H1 (cell line): ENCODE results near the gene SPDYE1. TPM values are rescaled to one million over a fixed set of nuclear protein-coding genes. Genes with fewer than 3 reads are reported as not detected.

Experiments
- CTCF ChIA-PET: fragments of 300-600 bp; sonication (Branson Sonifier 250); formaldehyde crosslinking; loops from one replicate; lab custom pipeline; 2021; ENCODE audit not compliant: partially characterized antibody; lab: Charles Lee
- POLR2A ChIA-PET: fragments of 300-600 bp; sonication (Branson Sonifier 250); formaldehyde crosslinking; loops from one replicate; lab custom pipeline; 2021; ENCODE audit warnings: inconsistent platforms; ENCODE audit not compliant: partially characterized antibody; lab: Charles Lee
- DNase-seq, 2 experiments: peaks; one replicate each; pipeline versions ENCODE4 v3.0.0 to v3.0.0-alpha.2; 2010 to 2022; ENCODE audit warnings: low spot score in 2 of 2, low read depth in 1 of 2, mixed read lengths in 1 of 2
- FAIRE-seq: peaks from 2 replicates; lab custom pipeline; 2011; peaks lifted over from hg19 to GRCh38; lab: Jason Lieb, UNC
- H2AFZ ChIP-seq: 2 replicates; pipeline ENCODE4 v1.8.1; 2012; ENCODE audit warnings: low read length, inconsistent platforms
- H2AK5ac ChIP-seq: 2 replicates; pipeline ENCODE4 v1.6.1; 2013; ENCODE audit warnings: low read depth, low read length
- H2BK120ac ChIP-seq: replicated peaks from 2 replicates; pipeline ENCODE3; 2013; ENCODE audit warnings: low read depth, low read length, inconsistent platforms
- H2BK12ac ChIP-seq: 2 replicates; pipeline ENCODE4 v1.6.1; 2013; ENCODE audit warnings: low read depth, low read length
- H2BK15ac ChIP-seq: 2 replicates; pipeline ENCODE4 v1.6.1; 2013; ENCODE audit warnings: low read length
- H2BK20ac ChIP-seq: 2 replicates; pipeline ENCODE4 v1.6.1; 2013; ENCODE audit warnings: low read length
- H2BK5ac ChIP-seq: 2 replicates; pipeline ENCODE4 v1.6.1; 2013; ENCODE audit warnings: low read depth, low read length
- H3K14ac ChIP-seq: 2 replicates; pipeline ENCODE4 v1.6.1; 2013; ENCODE audit warnings: inconsistent platforms; ENCODE audit not compliant: insufficient read length
- H3K18ac ChIP-seq: 2 replicates; pipeline ENCODE4 v1.6.1; 2013; ENCODE audit warnings: low read length; ENCODE audit errors: extremely low read depth
- H3K23ac ChIP-seq: 2 replicates; pipeline ENCODE4 v1.6.1; 2013; ENCODE audit warnings: inconsistent platforms; ENCODE audit not compliant: insufficient read length
- H3K23me2 ChIP-seq: 2 replicates; pipeline ENCODE4 v1.6.1; 2013; ENCODE audit warnings: low read depth, low read length
- H3K27ac ChIP-seq: 2 replicates; pipeline ENCODE4 v1.6.1; 2011; ENCODE audit warnings: low read depth, low read length, inconsistent platforms
- H3K27me3 ChIP-seq, 4 experiments: replicated peaks in 1 of 4; 1 replicate in 1 of 4; 2 replicates in 3 of 4; pipeline versions ENCODE4 v1.6.1 to v1.8.1; 2011 to 2013; ENCODE audit warnings: low read length in 3 of 4, mild to moderate bottlenecking in 3 of 4, inconsistent platforms in 2 of 4, mixed read lengths in 2 of 4, moderate library complexity in 1 of 4; ENCODE audit not compliant: control insufficient read depth in 3 of 4, insufficient read depth in 3 of 4; ENCODE audit errors: extremely low read depth in 1 of 4
- H3K36me3 ChIP-seq, 4 experiments: 2 replicates each; pipeline versions ENCODE4 v1.6.1 to v1.8.1; 2011 to 2013; ENCODE audit warnings: mild to moderate bottlenecking in 4 of 4, low read length in 3 of 4, moderate library complexity in 2 of 4, control low read depth in 1 of 4, inconsistent platforms in 1 of 4; ENCODE audit not compliant: insufficient read depth in 4 of 4, control insufficient read depth in 2 of 4
- H3K4ac ChIP-seq: replicated peaks from 2 replicates; pipeline ENCODE3; 2013; ENCODE audit warnings: low read length, low read depth, mixed read lengths, inconsistent platforms; ENCODE audit not compliant: insufficient read length
- H3K4me1 ChIP-seq, 4 experiments: replicated peaks in 1 of 4; 1 replicate in 1 of 4; 2 replicates in 3 of 4; pipeline versions ENCODE4 v1.6.1 to v1.8.1; 2011 to 2013; ENCODE audit warnings: low read length in 3 of 4, inconsistent platforms in 2 of 4, mixed read lengths in 1 of 4; ENCODE audit not compliant: insufficient read depth in 4 of 4, control insufficient read depth in 3 of 4
- H3K4me2 ChIP-seq, 2 experiments: 2 replicates each; pipeline versions ENCODE4 v1.6.1 to v1.8.1; 2011 to 2013; ENCODE audit warnings: low read depth in 2 of 2, low read length in 2 of 2, control low read depth in 1 of 2, inconsistent platforms in 1 of 2, mild to moderate bottlenecking in 1 of 2; ENCODE audit not compliant: insufficient read depth in 1 of 2
- H3K4me3 ChIP-seq, 4 experiments: fragments of 200-600, 300-600 bp in 1 of 4; sonication (generic), shearing (Covaris generic), sonication (Bioruptor Twin) in 1 of 4; 2 replicates each; pipeline versions ENCODE4 v1.5.1 to v1.8.1; 2011 to 2016; ENCODE audit warnings: low read length in 4 of 4, low read depth in 3 of 4, control low read depth in 2 of 4, inconsistent platforms in 2 of 4, mild to moderate bottlenecking in 2 of 4, mixed read lengths in 1 of 4, moderate library complexity in 1 of 4; ENCODE audit not compliant: insufficient read depth in 2 of 4; ENCODE audit errors: extremely low read depth in 1 of 4
- H3K56ac ChIP-seq: replicated peaks from 2 replicates; pipeline ENCODE3; 2013; ENCODE audit warnings: low read depth, mild to moderate bottlenecking, mixed read lengths, low read length, inconsistent platforms; ENCODE audit not compliant: insufficient read length
- H3K79me1 ChIP-seq: 2 replicates; pipeline ENCODE4 v1.6.1; 2013; ENCODE audit warnings: low read depth, low read length, control low read depth
- H3K79me2 ChIP-seq, 2 experiments: 2 replicates each; pipeline versions ENCODE4 v1.6.1 to v1.8.1; 2012 to 2013; ENCODE audit warnings: low read length in 2 of 2, mild to moderate bottlenecking in 2 of 2, inconsistent platforms in 1 of 2; ENCODE audit not compliant: insufficient read depth in 2 of 2, control insufficient read depth in 1 of 2
- H3K9ac ChIP-seq, 4 experiments: replicated peaks in 1 of 4; 1 replicate in 1 of 4; 2 replicates in 3 of 4; pipeline versions ENCODE4 v1.6.1 to v1.8.1; 2011 to 2013; ENCODE audit warnings: low read depth in 3 of 4, low read length in 3 of 4, control low read depth in 2 of 4, mild to moderate bottlenecking in 2 of 4, moderate library complexity in 2 of 4, inconsistent platforms in 1 of 4; ENCODE audit errors: extremely low read depth in 1 of 4
- H3K9me3 ChIP-seq, 2 experiments: 2 replicates each; pipeline versions ENCODE4 v1.6.1 to v1.8.1; 2012 to 2013; ENCODE audit warnings: mild to moderate bottlenecking in 2 of 2, moderate library complexity in 2 of 2, control low read depth in 1 of 2, inconsistent platforms in 1 of 2, low read depth in 1 of 2, low read length in 1 of 2, mixed read lengths in 1 of 2; ENCODE audit not compliant: insufficient read depth in 2 of 2
- H4K20me1 ChIP-seq, 2 experiments: replicated peaks in 1 of 2; 2 replicates each; pipeline versions ENCODE3 to v1.8.1; 2011 to 2013; ENCODE audit warnings: inconsistent platforms in 2 of 2, low read length in 2 of 2, mild to moderate bottlenecking in 1 of 2; ENCODE audit not compliant: insufficient read depth in 2 of 2, control insufficient read depth in 1 of 2
- H4K5ac ChIP-seq: 2 replicates; pipeline ENCODE4 v1.6.1; 2013; ENCODE audit warnings: low read length, low read depth, mixed read lengths, inconsistent platforms; ENCODE audit not compliant: insufficient read length
- H4K8ac ChIP-seq: 2 replicates; pipeline ENCODE4 v1.8.0; 2013; ENCODE audit warnings: mild to moderate bottlenecking, moderate library complexity, low read length, inconsistent platforms; ENCODE audit not compliant: insufficient read depth; ENCODE audit errors: extremely low read depth
- H4K91ac ChIP-seq: replicated peaks from 2 replicates; pipeline ENCODE3; 2013; ENCODE audit warnings: low read length, mixed read lengths, inconsistent platforms; ENCODE audit not compliant: insufficient read length
- ASH2L ChIP-seq: fragments of 200-600, 300-600 bp; sonication (generic); IDR thresholded peaks from one replicate; pipeline ENCODE4 v1.7.1; 2017; ENCODE audit warnings: low read length
- ATF3 ChIP-seq: IDR thresholded peaks from 2 replicates; pipeline ENCODE4 v1.6.1; 2011; ENCODE audit warnings: low read depth, mild to moderate bottlenecking, low read length; ENCODE audit not compliant: insufficient read depth
- BCL11A ChIP-seq, 2 experiments: IDR thresholded peaks; one replicate each; pipeline ENCODE4 v1.6.1; 2011; ENCODE audit warnings: low read depth in 2 of 2, low read length in 2 of 2, mild to moderate bottlenecking in 2 of 2
- E2F6 ChIP-seq: IDR thresholded peaks from 2 replicates; pipeline ENCODE4 v1.6.1; 2012; ENCODE audit warnings: inconsistent platforms
- HDAC2 ChIP-seq, 2 experiments: fragments of 300-600 bp in 1 of 2; sonication (generic) in 1 of 2; IDR thresholded peaks; 2 replicates each; pipeline ENCODE4 v1.6.1; 2011 to 2012; ENCODE audit warnings: low read depth in 2 of 2, low read length in 2 of 2, mild to moderate bottlenecking in 2 of 2, moderate library complexity in 2 of 2, borderline replicate concordance in 1 of 2, inconsistent platforms in 1 of 2
- JUND ChIP-seq: IDR thresholded peaks from 2 replicates; pipeline ENCODE4 v1.6.1; 2011; ENCODE audit warnings: mild to moderate bottlenecking, improper control_type of control experiment, low read length
- MAX ChIP-seq: IDR thresholded peaks from 2 replicates; pipeline ENCODE4 v1.6.1; 2012; ENCODE audit warnings: inconsistent platforms
- PHF8 ChIP-seq: fragments of 200-600 bp; sonication (generic); conservative IDR thresholded peaks from 2 replicates; pipeline ENCODE4 v1.7.1; 2012; ENCODE audit warnings: low read depth, mild to moderate bottlenecking, inconsistent platforms, low read length, moderate library complexity
- SP4 ChIP-seq: IDR thresholded peaks from 2 replicates; pipeline ENCODE4 v1.6.1; 2012; ENCODE audit warnings: low read length, inconsistent platforms
- TAF7 ChIP-seq: optimal IDR thresholded peaks from 2 replicates; pipeline ENCODE3; 2011; ENCODE audit warnings: low read depth, mild to moderate bottlenecking, inconsistent platforms, low read length, moderate library complexity, borderline replicate concordance
- TCF12 ChIP-seq: IDR thresholded peaks from 2 replicates; pipeline ENCODE4 v1.6.1; 2011; ENCODE audit warnings: low read depth, mild to moderate bottlenecking, low read length
- WGBS, 2 experiments: shearing (Covaris generic) in 1 of 2; methylation state at CpG; one replicate each; pipeline versions ENCODE4 v1.1.6 to v1.1.7; 2013 to 2015; ENCODE audit warnings: low lambda C conversion rate in 2 of 2, mixed read lengths in 2 of 2, inconsistent platforms in 1 of 2, low coverage in 1 of 2, missing lambda C conversion rate in 1 of 2; ENCODE audit not compliant: insufficient replicate concordance in 2 of 2, insufficient coverage in 1 of 2, insufficient read length in 1 of 2; ENCODE audit errors: extremely low coverage in 1 of 2, missing lambda C conversion rate in 1 of 2; 5-methylcytosine and 5-hydroxymethylcytosine counted together
- polyA plus RNA-seq, 7 experiments: library from polyadenylated mRNA; depleted of rRNA in 3 of 7; stranded (reverse) in 5 of 7; unstranded in 2 of 7; fragments of >200 nt in 5 of 7; fragments of 200-250 nt in 2 of 7; gene quantifications; 1 replicate in 5 of 7; 2 replicates in 1 of 7; 4 replicates in 1 of 7; pipeline versions ENCODE4 v1.2.1 to v1.2.3, GENCODE V29; 2011 to 2013; ENCODE audit warnings: missing spikeins in 2 of 7, mixed read lengths in 2 of 7
- total RNA-seq: library from RNA; stranded (reverse); fragmentation: NEBNext Ultra II Directional; extraction: Animal tissue kit (Norgen Biotek cat#: 25700); gene quantifications from 2 replicates; pipeline ENCODE4 v1.2.1, GENCODE V29; 2021

Gene SPDYE1
- total and polyA plus RNA-seq, 2 of the 8 experiments (the other 6 are each of a cell fraction or from before 2014, with no cell fraction given): not detected

GRCh38 chr7:44057181-44057848 lies 59.6 kb downstream of the SPDYE1 start:
- no peak overlapping the region for H2BK12ac ChIP-seq
- no peak overlapping the region; the same call in 1 of the 2 replicates for H4K8ac ChIP-seq
- no peaks in the 10 kb centered on the region for H3K79me2 ChIP-seq
- H3K36me3 ChIP-seq: peaks cover 4 to 45% (median 32%) of the 10 kb centered on the region in 4 experiments
- H4K5ac ChIP-seq: no peak overlapping the region
- no peaks in the 10 kb centered on the region for H3K79me1 ChIP-seq
- H3K23me2 ChIP-seq: no peaks in the 10 kb centered on the region
- H3K4me1 ChIP-seq: no peaks in the 10 kb centered on the region
- H3K14ac ChIP-seq: no peak overlapping the region
- no peak overlapping the region for H3K27ac ChIP-seq
- H3K56ac ChIP-seq: no peak overlapping the region
- no peak overlapping the region for H2BK5ac ChIP-seq
- H3K4me3 ChIP-seq: no peak overlapping the region
- DNase-seq (no peak), FAIRE-seq (no peak)
- no peaks in the 10 kb centered on the region for H3K27me3 ChIP-seq
- no peak overlapping the region for H2AK5ac ChIP-seq
- no peak overlapping the region for H2BK120ac ChIP-seq
- WGBS, 2 experiments: 89% methylated on average over 11 of the region's 11 CpGs; no CpG with 5 or more reads in 1 of the 2 experiments
- no peaks in the 10 kb centered on the region for H3K9me3 ChIP-seq
- H2BK15ac ChIP-seq: no peak overlapping the region
- H3K4ac ChIP-seq: no peak overlapping the region
- peaks cover 0 to 12% of the 10 kb centered on the region in 2 experiments for H4K20me1 ChIP-seq
- H2AFZ ChIP-seq: no peak overlapping the region
- no peak overlapping the region for H3K9ac ChIP-seq
- no peak overlapping the region for H3K4me2 ChIP-seq
- no peak overlapping the region for H3K18ac ChIP-seq
- ChIA-PET CTCF (interaction anchor here (1.1 to 2.5 kb wide), 2 partner anchors 14 to 54 kb away, joined by 3 to 6 read pairs; no protein-coding TSS in a partner anchor), POLR2A (interaction anchor here (1.2 kb wide), 1 partner anchor 15 kb away, joined by 4 read pairs; no protein-coding TSS in a partner anchor)
- H2BK20ac ChIP-seq: no peak overlapping the region
- H4K91ac ChIP-seq: no peak overlapping the region
- H3K23ac ChIP-seq: no peak overlapping the region
- TF ChIP-seq E2F6 (no peak), HDAC2 (IDR thresholded peaks at IDR 0.05; ENCODE audit: borderline replicate concordance in 1 of 2, low read depth in 2 of 2, low read length in 2 of 2) (no peak), TAF7 (no peak), MAX (no peak), PHF8 (no peak), BCL11A (IDR thresholded peaks at IDR 0.05; ENCODE audit: low read depth in 2 of 2, low read length in 2 of 2) (no peak), JUND (no peak), ASH2L (no peak), ATF3 (no peak), SP4 (no peak), TCF12 (no peak)
